Measurements from ENCODE around the gene PCSK4. TPM values are rescaled to one million over a fixed set of nuclear protein-coding genes. Genes with fewer than 3 reads are reported as not detected.

Gene PCSK4
- total RNA-seq, 1 experiment from 2014 or later = 9.1 TPM

DNA sequence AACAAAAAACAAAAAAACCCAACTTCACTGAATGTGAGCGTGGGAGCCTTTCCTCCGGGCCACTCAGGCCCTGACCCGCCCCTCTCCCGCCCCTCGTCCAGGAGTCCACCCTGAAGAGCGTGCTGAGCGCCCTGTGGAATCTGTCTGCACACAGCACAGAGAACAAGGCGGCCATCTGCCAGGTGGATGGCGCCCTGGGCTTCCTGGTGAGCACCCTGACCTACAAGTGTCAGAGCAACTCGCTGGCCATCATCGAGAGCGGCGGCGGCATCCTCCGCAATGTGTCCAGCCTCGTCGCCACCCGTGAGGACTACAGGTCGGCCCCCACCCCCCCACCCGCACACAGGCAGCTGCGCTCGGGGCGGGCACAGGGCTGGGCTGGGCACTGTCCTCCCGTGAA, 28.3 kb downstream of the PCSK4 start:
- no CpG with 5 or more reads among the region's 24 CpGs for WGBS (ENCODE audit: extremely low coverage, insufficient read length, low lambda C conversion rate)
- no peaks in the 10 kb centered on the region for H3K9me3 Mint-ChIP-seq

More for the DNA sequence above, 28.3 kb downstream of the PCSK4 start:
- Histone ChIP-seq H3K79me2 (ENCODE audit: insufficient read depth, low read length) (no peaks in the 10 kb centered on the region), H2BK20ac (ENCODE audit: low read depth, low read length, poor library complexity, severe bottlenecking) (no peak overlapping the region), H2BK12ac (ENCODE audit: insufficient read length, low read depth, low read length) (no peak overlapping the region), H3K23ac (ENCODE audit: insufficient read length, low read depth, low read length) (no peak overlapping the region), H4K8ac (replicated peaks; ENCODE audit: insufficient read length, low read depth, low read length) (no peak overlapping the region), H3K4ac (ENCODE audit: low read depth, low read length) (no peak overlapping the region), H3K23me2 (ENCODE audit: insufficient read length, low read depth, low read length, poor library complexity, severe bottlenecking) (no peaks in the 10 kb centered on the region), H2AFZ (ENCODE audit: low read length) (no peak overlapping the region), H3K18ac (ENCODE audit: insufficient read length, low read depth, low read length) (no peak overlapping the region), H2BK120ac (ENCODE audit: low read depth, low read length, poor library complexity, severe bottlenecking) (no peak overlapping the region), H4K20me1 (ENCODE audit: control insufficient read depth, insufficient read depth, insufficient read length) (no peaks in the 10 kb centered on the region), H3K27me3 (ENCODE audit: insufficient read depth, low read length) (peaks cover 25% of the 10 kb centered on the region), H3K9me3 (ENCODE audit: control insufficient read depth, low read depth, low read length) (no peaks in the 10 kb centered on the region), H4K91ac (ENCODE audit: insufficient read length, low read depth, low read length) (no peak overlapping the region), H3K56ac (ENCODE audit: insufficient read length, low read depth, low read length) (no peak overlapping the region), H2AK5ac (ENCODE audit: insufficient read length, low read length) (no peak overlapping the region), H3K4me2 (ENCODE audit: insufficient read depth, insufficient read length, low read length) (no peak overlapping the region), H3K9ac (ENCODE audit: extremely low read depth, insufficient read length, low read length) (no peak overlapping the region), H4K5ac (ENCODE audit: insufficient read length, low read depth, low read length) (no peak overlapping the region), H3K27ac (ENCODE audit: insufficient read length, low read depth, low read length) (no peak overlapping the region), H3K4me1 (ENCODE audit: insufficient read depth, low read length) (no peaks in the 10 kb centered on the region), H3T11ph (ENCODE audit: low read length) (no peak overlapping the region), H2BK15ac (ENCODE audit: low read depth, low read length) (no peak overlapping the region), H2BK5ac (ENCODE audit: insufficient read length, low read length) (no peak overlapping the region), H3K14ac (ENCODE audit: insufficient read depth, low read length) (no peak overlapping the region), H3K79me1 (ENCODE audit: insufficient read depth, low read depth, low read length, poor library complexity, severe bottlenecking) (no peaks in the 10 kb centered on the region)
- H3K27ac Mint-ChIP-seq = no peak overlapping the region
- TF ChIP-seq, protein P1, sequence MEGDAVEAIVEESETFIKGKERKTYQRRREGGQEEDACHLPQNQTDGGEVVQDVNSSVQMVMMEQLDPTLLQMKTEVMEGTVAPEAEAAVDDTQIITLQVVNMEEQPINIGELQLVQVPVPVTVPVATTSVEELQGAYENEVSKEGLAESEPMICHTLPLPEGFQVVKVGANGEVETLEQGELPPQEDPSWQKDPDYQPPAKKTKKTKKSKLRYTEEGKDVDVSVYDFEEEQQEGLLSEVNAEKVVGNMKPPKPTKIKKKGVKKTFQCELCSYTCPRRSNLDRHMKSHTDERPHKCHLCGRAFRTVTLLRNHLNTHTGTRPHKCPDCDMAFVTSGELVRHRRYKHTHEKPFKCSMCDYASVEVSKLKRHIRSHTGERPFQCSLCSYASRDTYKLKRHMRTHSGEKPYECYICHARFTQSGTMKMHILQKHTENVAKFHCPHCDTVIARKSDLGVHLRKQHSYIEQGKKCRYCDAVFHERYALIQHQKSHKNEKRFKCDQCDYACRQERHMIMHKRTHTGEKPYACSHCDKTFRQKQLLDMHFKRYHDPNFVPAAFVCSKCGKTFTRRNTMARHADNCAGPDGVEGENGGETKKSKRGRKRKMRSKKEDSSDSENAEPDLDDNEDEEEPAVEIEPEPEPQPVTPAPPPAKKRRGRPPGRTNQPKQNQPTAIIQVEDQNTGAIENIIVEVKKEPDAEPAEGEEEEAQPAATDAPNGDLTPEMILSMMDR (conservative IDR thresholded peaks at IDR 0.05) = no peak
- peaks cover 0 to 13% (median 4%) of the 10 kb centered on the region in 3 experiments; a peak in 2 of 7 replicates for H3K36me3 Mint-ChIP-seq (ENCODE audit: insufficient read depth in 1 of 3, low read depth in 3 of 3)
- H3K27me3 Mint-ChIP-seq (ENCODE audit: low read depth) = peaks cover 75% of the 10 kb centered on the region
- H3K4me3 Mint-ChIP-seq = no peak overlapping the region
- H3K4me1 Mint-ChIP-seq = peaks cover 3 to 4% of the 10 kb centered on the region in 2 experiments
- no peak for DNase-seq
